LNCaP clone FGC (cell line): ENCODE data around the gene SCAF4.

Source experiments
- DNase-seq: peaks from one replicate; pipeline ENCODE4 v3.0.0-alpha.2; 2011; ENCODE audit warnings: low read depth
- H3K4me3 ChIP-seq: 2 replicates; pipeline ENCODE4 v1.5.1; 2011; ENCODE audit warnings: mild to moderate bottlenecking, low read depth, low read length, control low read depth
- TF ChIP-seq, protein P1 (sequence below): IDR thresholded peaks from 2 replicates; pipeline ENCODE4 v1.5.1; 2012; ENCODE audit warnings: mild to moderate bottlenecking; ENCODE audit not compliant: control insufficient read depth, insufficient read depth; ENCODE audit errors: extremely low read depth

Gene SCAF4

DNA sequence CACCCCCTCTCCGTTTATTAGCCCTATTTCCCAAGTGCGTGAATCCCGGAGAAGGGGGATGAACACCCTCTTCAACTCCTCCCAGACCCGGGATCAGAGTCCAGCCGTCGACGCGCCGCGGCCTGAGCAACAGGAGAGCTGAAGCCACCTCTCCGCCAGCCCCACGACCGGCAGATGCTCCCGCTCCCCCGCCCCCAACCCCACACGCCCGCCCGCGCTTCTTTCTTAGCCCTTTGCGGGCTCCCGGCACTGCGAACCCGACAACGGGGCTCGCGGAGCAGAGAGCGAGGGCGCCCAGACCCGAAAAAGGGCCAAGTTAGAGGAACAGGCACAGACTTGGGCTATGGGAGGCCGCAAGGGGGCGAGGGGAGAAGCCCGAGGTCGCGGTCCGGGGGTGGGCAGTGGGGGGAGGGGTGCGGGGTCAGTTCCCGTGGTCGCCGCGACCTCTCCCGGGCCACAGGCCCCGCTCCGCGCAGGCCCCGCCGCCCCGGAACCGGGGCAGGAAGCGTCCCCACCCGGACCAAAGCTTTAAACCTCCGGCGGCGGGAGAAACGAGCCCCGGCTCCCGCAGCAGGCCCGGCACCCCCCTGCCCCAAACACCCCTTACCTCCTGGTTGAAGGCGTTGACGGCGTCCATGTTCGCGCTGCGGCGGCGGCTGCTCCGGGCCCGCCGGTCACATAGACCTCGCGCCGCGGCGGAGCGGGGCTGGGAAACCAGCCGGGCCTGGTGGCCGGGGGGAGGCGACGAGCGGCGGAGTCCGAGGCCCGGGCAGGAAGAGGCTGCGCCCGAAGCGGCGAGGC lies 662 bp downstream of the SCAF4 start:
- TF ChIP-seq, protein P1, sequence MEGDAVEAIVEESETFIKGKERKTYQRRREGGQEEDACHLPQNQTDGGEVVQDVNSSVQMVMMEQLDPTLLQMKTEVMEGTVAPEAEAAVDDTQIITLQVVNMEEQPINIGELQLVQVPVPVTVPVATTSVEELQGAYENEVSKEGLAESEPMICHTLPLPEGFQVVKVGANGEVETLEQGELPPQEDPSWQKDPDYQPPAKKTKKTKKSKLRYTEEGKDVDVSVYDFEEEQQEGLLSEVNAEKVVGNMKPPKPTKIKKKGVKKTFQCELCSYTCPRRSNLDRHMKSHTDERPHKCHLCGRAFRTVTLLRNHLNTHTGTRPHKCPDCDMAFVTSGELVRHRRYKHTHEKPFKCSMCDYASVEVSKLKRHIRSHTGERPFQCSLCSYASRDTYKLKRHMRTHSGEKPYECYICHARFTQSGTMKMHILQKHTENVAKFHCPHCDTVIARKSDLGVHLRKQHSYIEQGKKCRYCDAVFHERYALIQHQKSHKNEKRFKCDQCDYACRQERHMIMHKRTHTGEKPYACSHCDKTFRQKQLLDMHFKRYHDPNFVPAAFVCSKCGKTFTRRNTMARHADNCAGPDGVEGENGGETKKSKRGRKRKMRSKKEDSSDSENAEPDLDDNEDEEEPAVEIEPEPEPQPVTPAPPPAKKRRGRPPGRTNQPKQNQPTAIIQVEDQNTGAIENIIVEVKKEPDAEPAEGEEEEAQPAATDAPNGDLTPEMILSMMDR = no peak
- no peak for DNase-seq

GRCh38 chr21:31730712-31731055 lies 1.2 kb downstream of the SCAF4 start:
- no peak for DNase-seq

More for the DNA sequence above, 662 bp downstream of the SCAF4 start:
- H3K4me3 ChIP-seq = peak overlapping the region; percentile 67

GRCh38 chr21:31729622-31730343 lies 2.1 kb downstream of the SCAF4 start:
- TF ChIP-seq, protein P1 = no peak
- DNase-seq = no peak
- peak overlapping the region; percentile 67 for H3K4me3 ChIP-seq

More at GRCh38 chr21:31730712-31731055, 1.2 kb downstream of the SCAF4 start:
- peak overlapping the region; percentile 67 for H3K4me3 ChIP-seq
- TF ChIP-seq, protein P1 = no peak

- TF ChIP-seq, protein P1 = no peak
- DNase-seq = no peak
- peak overlapping the region; percentile 2 for H3K4me3 ChIP-seq
Measured at GRCh38 chr21:31728952-31729351, 3.0 kb downstream of the SCAF4 start.

DNA sequence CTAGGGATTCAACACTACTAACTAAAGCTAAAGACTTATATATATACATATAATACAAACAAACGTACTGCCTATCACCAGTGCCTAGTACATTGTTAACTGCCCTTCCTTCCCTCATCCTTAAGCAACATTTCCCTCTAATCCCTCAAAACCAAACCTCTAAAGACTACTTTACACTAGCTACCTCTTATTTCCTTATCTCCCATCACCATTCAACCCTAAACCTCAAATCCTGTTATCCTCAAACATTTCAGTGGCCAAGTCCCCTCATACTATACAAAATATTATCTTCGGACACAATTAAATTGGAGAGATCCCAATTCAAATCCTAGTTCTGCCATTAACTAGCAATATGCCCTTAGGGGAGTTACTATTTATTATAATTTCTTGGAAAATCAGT lies 3.7 kb downstream of the SCAF4 start:
- H3K4me3 ChIP-seq = no peak overlapping the region
- TF ChIP-seq, protein P1 = no peak
- no peak for DNase-seq

GRCh38 chr21:31727181-31727580 lies 4.7 kb downstream of the SCAF4 start:
- TF ChIP-seq, protein P1 = no peak
- no peak overlapping the region for H3K4me3 ChIP-seq
- no peak for DNase-seq
